Testis (tissue), 3 donors: ENCODE measurements around the gene AVPI1. TPM values are rescaled to one million over a fixed set of nuclear protein-coding genes. Genes with fewer than 3 reads are reported as not detected.

ENCODE experiments used
- DNase-seq: peaks from one replicate; pipeline ENCODE4 v3.0.0-alpha.2; 2019
- H3K27ac ChIP-seq, 2 donors: fragments of 200-600 bp; sonication (generic); one replicate each; pipeline ENCODE4 v1.5.1; 2019
- H3K27me3 ChIP-seq: fragments of 200-600 bp; sonication (generic); one replicate; pipeline ENCODE4 v1.5.1; 2019
- H3K36me3 ChIP-seq: fragments of 200-600 bp; sonication (generic); one replicate; pipeline ENCODE4 v1.5.1; 2017; ENCODE audit warnings: low read depth; ENCODE audit errors: missing control alignments
- H3K4me1 ChIP-seq: fragments of 200-600 bp; sonication (generic); one replicate; pipeline ENCODE4 v1.5.1; 2019
- H3K4me3 ChIP-seq, 2 donors: fragments of 200-600 bp; sonication (generic); one replicate each; pipeline ENCODE4 v1.5.1; 2017 to 2019
- H3K9me3 ChIP-seq: fragments of 200-600 bp; sonication (generic); one replicate; pipeline ENCODE4 v1.5.1; 2017
- POLR2A ChIP-seq: fragments of 450-650 bp; IDR thresholded peaks from one replicate; pipeline ENCODE4 v1.6.1; 2017; ENCODE audit warnings: antibody characterized with exemption, mild to moderate bottlenecking, moderate library complexity
- WGBS, 2 donors: methylation state at CpG; one replicate each; pipeline ENCODE4 v1.1.5; 2018; 5-methylcytosine and 5-hydroxymethylcytosine counted together
- intact Hi-C: fragments of 100-400 bp; cut with DNase I; formaldehyde crosslinking; loops from one replicate; pipeline ENCODE4 v1.15.1; 2023; ENCODE audit warnings: low total_unique reads
- polyA plus RNA-seq: library from polyadenylated mRNA; stranded (reverse); fragments of 350-450 nt; fragmentation: Illumina TruSeq; extraction: RNeasy Lipid Tissue Mini Kit (QIAGEN cat#74804); gene quantifications from one replicate; pipeline ENCODE4 v1.2.3, GENCODE V29; 2014; ENCODE audit warnings: low read depth, low replicate concordance; ENCODE audit not compliant: insufficient read depth
- total RNA-seq, 2 donors: library from RNA; depleted of rRNA; stranded (reverse); fragments of >200 nt; gene quantifications; one replicate each; pipeline ENCODE4 v1.2.3, GENCODE V29; 2016
- TF ChIP-seq, protein P1 (sequence below), 3 experiments: fragments of 450-650 bp in 2 of 3; fragments of 200-600 bp in 1 of 3; sonication (generic) in 1 of 3; IDR thresholded peaks; one replicate each; pipeline ENCODE4 v1.5.1; 2016 to 2019; ENCODE audit warnings: antibody characterized with exemption in 3 of 3, mild to moderate bottlenecking in 2 of 3, moderate library complexity in 1 of 3

Gene AVPI1
- total and polyA plus RNA-seq, 3 donors from 2014 or later, result 23.0 to 28.3 (median 26.4) TPM

DNA sequence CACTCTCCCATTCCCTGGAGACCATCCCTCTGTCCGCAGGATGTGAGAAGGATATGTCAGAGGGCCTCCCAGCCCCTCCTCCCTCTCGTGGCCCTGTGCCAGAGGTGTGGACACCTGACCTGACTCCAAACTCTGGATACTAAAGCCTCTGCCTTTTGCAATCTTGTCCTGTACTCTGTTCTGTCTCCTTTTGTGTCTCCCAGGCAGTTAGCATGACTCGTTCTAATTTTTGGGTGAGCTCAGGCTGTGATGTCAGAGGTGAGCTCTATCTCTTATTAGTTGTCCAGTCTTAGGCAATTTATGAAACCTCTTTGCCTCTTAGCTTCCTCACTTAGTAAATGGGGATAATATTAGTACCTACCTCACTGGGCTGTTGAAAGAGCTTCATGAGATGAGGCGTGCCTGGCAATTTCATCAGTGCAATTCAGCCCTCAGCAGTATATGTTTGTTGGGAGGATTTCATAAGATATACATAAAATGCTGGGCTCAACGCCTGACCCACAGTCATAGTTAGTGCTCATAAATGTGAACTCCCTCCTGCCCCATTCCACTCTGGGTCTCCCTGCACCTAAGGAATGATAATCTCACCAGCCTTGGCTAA is 37.4 kb upstream of the AVPI1 start:
- intact Hi-C loops, result no loop called here
- DNase-seq, result no peak
- Histone ChIP-seq H3K27me3 (no peaks in the 10 kb centered on the region), H3K4me3 (no peak overlapping the region), H3K9me3 (no peaks in the 10 kb centered on the region), H3K27ac (no peak overlapping the region), H3K4me1 (peaks cover under 1% of the 10 kb centered on the region), H3K36me3 (no peaks in the 10 kb centered on the region)
- 70 to 74% methylated on average over 5 of the region's 5 CpGs for WGBS, 2 donors
- TF ChIP-seq, protein P1, sequence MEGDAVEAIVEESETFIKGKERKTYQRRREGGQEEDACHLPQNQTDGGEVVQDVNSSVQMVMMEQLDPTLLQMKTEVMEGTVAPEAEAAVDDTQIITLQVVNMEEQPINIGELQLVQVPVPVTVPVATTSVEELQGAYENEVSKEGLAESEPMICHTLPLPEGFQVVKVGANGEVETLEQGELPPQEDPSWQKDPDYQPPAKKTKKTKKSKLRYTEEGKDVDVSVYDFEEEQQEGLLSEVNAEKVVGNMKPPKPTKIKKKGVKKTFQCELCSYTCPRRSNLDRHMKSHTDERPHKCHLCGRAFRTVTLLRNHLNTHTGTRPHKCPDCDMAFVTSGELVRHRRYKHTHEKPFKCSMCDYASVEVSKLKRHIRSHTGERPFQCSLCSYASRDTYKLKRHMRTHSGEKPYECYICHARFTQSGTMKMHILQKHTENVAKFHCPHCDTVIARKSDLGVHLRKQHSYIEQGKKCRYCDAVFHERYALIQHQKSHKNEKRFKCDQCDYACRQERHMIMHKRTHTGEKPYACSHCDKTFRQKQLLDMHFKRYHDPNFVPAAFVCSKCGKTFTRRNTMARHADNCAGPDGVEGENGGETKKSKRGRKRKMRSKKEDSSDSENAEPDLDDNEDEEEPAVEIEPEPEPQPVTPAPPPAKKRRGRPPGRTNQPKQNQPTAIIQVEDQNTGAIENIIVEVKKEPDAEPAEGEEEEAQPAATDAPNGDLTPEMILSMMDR (IDR thresholded peaks at IDR 0.05), result no peak
- TF ChIP-seq POLR2A, result no peak

DNA sequence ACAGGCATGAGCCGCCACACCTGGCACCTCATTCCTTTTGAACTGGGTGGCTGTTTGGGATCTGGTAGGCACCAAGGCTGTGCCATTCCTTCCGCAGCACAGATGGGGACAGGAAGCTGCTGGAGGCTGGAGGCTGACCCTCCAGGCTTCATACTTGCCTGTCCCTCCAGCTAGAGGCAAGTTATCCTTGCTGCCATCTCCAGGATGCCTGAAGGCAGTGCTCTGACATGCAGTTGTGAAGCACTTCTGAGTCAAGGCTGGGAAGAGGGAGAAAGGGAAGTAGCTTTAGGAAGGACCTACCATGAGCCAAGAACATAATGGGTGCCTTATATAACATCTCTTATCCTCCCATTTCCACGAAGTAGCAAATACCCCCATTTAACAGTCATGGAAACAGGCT is 36.0 kb upstream of the AVPI1 start:
- Histone ChIP-seq H3K27ac (no peak overlapping the region), H3K4me3 (no peak overlapping the region), H3K36me3 (no peaks in the 10 kb centered on the region), H3K27me3 (no peaks in the 10 kb centered on the region), H3K9me3 (no peaks in the 10 kb centered on the region), H3K4me1 (peaks cover 14% of the 10 kb centered on the region)
- 79 to 90% methylated on average over 1 to 3 of the region's 3 CpGs for WGBS, 2 donors
- intact Hi-C loops, result no loop called here
- DNase-seq, result no peak
- no peak for TF ChIP-seq POLR2A
- TF ChIP-seq, protein P1 (IDR thresholded peaks at IDR 0.05), result no peak

DNA sequence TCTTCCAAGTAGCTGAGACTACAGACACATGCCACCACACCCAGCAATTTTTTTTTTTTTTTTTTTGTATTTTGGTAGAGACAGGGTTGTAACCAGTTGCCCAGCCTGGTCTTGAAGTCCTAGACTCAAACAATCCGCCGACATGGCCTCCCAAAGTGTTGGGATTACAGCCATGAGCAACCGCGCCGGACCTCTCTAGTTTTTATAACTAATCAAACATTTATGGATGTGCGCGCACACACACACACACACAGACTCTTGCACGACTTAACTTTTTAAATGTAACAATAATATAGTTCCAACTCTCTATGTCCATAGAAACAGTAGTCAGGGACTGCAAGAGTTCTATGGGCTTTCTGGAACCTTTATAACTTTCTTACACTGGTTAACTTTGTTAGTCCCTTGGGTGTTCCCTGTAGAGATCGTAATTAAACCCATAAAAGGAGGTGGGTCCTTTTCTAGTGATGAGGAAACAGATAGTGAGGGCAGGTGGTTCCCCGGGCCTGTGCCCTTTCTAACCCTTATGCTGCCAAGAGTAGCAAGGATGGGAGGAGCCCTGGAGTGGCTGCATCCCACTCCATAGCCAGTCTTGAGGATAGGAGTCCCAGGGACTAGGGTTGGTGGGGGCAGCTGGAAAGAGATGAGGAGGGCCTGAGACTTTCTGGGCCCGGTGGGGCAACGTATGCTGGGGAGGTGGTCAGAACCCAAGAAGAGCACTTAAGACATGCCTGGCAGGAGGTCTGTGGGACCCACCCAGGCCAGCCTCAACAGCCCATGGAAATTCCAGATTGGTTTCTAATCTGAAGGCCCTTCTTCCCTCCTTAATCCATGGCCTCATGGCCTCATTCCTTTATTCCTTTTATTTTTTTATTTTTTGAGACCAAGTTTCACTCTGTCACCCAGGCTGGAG is 35.1 kb upstream of the AVPI1 start:
- no peaks in the 10 kb centered on the region for H3K27me3 ChIP-seq
- intact Hi-C loops, result no loop called here
- H3K27ac ChIP-seq, result no peak overlapping the region
- WGBS, 2 donors, result 70 to 94% methylated on average over 12 of the region's 12 CpGs
- no peak overlapping the region for H3K4me3 ChIP-seq
- H3K4me1 ChIP-seq, result peaks cover 14% of the 10 kb centered on the region
- DNase-seq, result no peak
- H3K9me3 ChIP-seq, result no peaks in the 10 kb centered on the region
- no peak for TF ChIP-seq POLR2A
- TF ChIP-seq, protein P1 (IDR thresholded peaks at IDR 0.05), result no peak
- H3K36me3 ChIP-seq, result no peaks in the 10 kb centered on the region

DNA sequence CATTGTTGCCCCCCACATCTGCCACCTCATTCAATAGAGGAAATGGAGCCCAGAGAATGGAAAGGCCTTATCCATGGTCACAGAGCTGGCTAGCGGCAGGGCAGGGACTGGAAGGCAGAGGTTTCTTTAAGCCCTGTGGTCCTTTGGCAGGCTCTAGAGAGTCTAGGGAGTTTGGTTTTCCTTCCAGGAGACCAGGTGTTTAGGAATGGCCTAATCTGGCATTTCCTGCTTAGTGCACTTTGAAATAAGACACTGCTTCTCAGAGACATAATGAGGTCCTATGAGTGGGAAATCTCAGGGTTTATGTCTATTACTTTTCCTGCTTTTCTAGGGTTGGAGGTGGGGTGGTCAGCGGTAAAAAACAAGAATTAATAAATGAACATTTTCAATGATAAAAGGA is 32.6 kb upstream of the AVPI1 start:
- no peak for DNase-seq
- intact Hi-C loops, result no loop called here
- Histone ChIP-seq H3K4me1 (peaks cover 23% of the 10 kb centered on the region), H3K4me3 (no peak overlapping the region), H3K27me3 (no peaks in the 10 kb centered on the region), H3K27ac (peak overlapping the region in 1 of 2 donors; percentile 19), H3K36me3 (no peaks in the 10 kb centered on the region), H3K9me3 (no peaks in the 10 kb centered on the region)
- WGBS, 2 donors, result 88 to 89% methylated on average over 2 of the region's 2 CpGs
- TF ChIP-seq, protein P1 (IDR thresholded peaks at IDR 0.05), result no peak
- TF ChIP-seq POLR2A, result no peak
